Endothelial cell (in vitro differentiated cells): ENCODE results near the gene TRMT112. TPM values are rescaled to one million over a fixed set of nuclear protein-coding genes. Genes with fewer than 3 reads are reported as not detected.

Experiments
- DNase-seq: peaks from one replicate; pipeline ENCODE4 v3.0.0; 2021; ENCODE audit warnings: low spot score
- H3K27ac Mint-ChIP-seq: one replicate; pipeline ENCODE4 v1.8.0; 2021; ENCODE audit warnings: mixed read lengths, inconsistent platforms; ENCODE audit not compliant: unreplicated experiment
- H3K27me3 Mint-ChIP-seq: one replicate; pipeline ENCODE4 v1.8.0; 2021; ENCODE audit warnings: mild to moderate bottlenecking, moderate library complexity, mixed read lengths, inconsistent platforms; ENCODE audit not compliant: unreplicated experiment
- H3K36me3 Mint-ChIP-seq: one replicate; pipeline ENCODE4 v1.8.0; 2021; ENCODE audit warnings: mild to moderate bottlenecking, low read depth, mixed read lengths, inconsistent platforms; ENCODE audit not compliant: unreplicated experiment
- H3K4me1 Mint-ChIP-seq: one replicate; pipeline ENCODE4 v1.8.0; 2021; ENCODE audit warnings: mild to moderate bottlenecking, mixed read lengths, inconsistent platforms; ENCODE audit not compliant: unreplicated experiment
- H3K4me3 Mint-ChIP-seq: one replicate; pipeline ENCODE4 v1.8.0; 2021; ENCODE audit warnings: mild to moderate bottlenecking, mixed read lengths, inconsistent platforms; ENCODE audit not compliant: unreplicated experiment
- H3K9me3 Mint-ChIP-seq: one replicate; pipeline ENCODE4 v1.8.0; 2021; ENCODE audit warnings: mixed read lengths, inconsistent platforms; ENCODE audit not compliant: unreplicated experiment
- CTCF ChIP-seq: fragments of 200-600 bp; sonication (generic); IDR thresholded peaks from one replicate; pipeline ENCODE4 v1.5.0; 2021; ENCODE audit warnings: antibody characterized with exemption; ENCODE audit not compliant: unreplicated experiment
- total RNA-seq: library from RNA; stranded (reverse); fragmentation: NEBNext Ultra II Directional; extraction: Animal tissue kit (Norgen Biotek cat#: 25700); gene quantifications from one replicate; pipeline ENCODE4 v1.2.1, GENCODE V29; 2021; ENCODE audit not compliant: unreplicated experiment

Gene TRMT112
- total RNA-seq, 1 donor from 2014 or later: 138 TPM

DNA sequence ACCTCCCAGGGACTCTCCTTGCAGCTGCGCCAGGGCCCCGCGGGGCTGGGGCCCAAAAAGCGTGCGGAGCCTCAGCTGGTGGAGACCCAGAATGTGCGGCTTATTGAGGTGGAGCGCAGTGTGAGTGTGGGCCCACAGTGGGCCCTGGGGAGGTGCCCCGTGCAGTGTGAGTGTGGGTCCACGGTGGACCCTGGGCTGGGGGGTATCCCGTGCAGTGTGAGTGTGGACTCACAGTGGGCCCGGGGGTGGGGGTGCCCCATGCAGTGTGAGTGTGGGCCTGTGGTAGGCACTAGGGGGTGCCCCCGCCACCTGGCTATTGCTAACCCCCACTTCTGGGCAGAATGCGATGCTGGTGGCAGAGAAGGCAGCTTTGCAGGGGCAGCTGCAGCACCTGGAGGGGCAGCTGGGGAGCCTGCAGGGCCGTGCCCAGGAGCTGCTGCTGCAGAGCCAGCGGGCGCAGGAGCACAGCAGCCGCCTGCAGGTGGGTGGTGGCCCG lies 33.8 kb upstream of the TRMT112 start:
- H3K4me3 Mint-ChIP-seq: no peak overlapping the region
- TF ChIP-seq CTCF: no peak
- H3K4me1 Mint-ChIP-seq: peaks cover 3% of the 10 kb centered on the region
- no peaks in the 10 kb centered on the region for H3K36me3 Mint-ChIP-seq
- no peak for DNase-seq
- H3K9me3 Mint-ChIP-seq: no peaks in the 10 kb centered on the region
- peaks cover 7% of the 10 kb centered on the region for H3K27me3 Mint-ChIP-seq
- no peak overlapping the region for H3K27ac Mint-ChIP-seq

DNA sequence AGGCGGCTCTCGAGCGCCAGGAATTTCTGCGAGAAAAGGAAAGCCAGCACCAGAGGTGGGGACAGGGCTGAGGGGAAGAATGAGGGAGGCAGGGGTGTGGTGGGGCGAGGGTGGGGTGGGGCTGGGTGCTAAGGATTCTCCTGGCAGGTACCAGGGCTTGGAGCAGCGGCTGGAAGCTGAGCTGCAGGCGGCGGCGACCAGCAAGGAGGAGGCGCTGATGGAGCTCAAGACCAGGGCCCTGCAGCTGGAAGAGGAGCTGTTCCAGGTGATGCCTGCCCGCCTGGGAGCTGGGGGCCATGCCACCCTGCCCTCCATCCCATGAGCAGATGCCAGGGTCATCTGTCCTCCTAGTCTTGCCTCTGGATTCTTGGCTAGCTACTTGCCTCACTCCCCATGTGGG lies 32.0 kb upstream of the TRMT112 start:
- Mint-ChIP-seq H3K36me3 (peaks cover 3% of the 10 kb centered on the region), H3K4me1 (no peaks in the 10 kb centered on the region), H3K4me3 (no peak overlapping the region), H3K27me3 (peaks cover 10% of the 10 kb centered on the region), H3K9me3 (no peaks in the 10 kb centered on the region), H3K27ac (no peak overlapping the region)
- no peak for DNase-seq
- TF ChIP-seq CTCF: no peak

GRCh38 chr11:64349025-64349387 lies 31.6 kb upstream of the TRMT112 start:
- H3K9me3 Mint-ChIP-seq: no peaks in the 10 kb centered on the region
- no peak for TF ChIP-seq CTCF
- peaks cover 10% of the 10 kb centered on the region for H3K27me3 Mint-ChIP-seq

GRCh38 chr11:64348383-64349024 lies 31.1 kb upstream of the TRMT112 start:
- TF ChIP-seq CTCF: no peak
- Mint-ChIP-seq H3K4me1 (no peaks in the 10 kb centered on the region), H3K27me3 (peaks cover 10% of the 10 kb centered on the region), H3K4me3 (no peak overlapping the region), H3K36me3 (peaks cover 3% of the 10 kb centered on the region), H3K27ac (no peak overlapping the region), H3K9me3 (no peaks in the 10 kb centered on the region)
- no peak for DNase-seq

More at GRCh38 chr11:64349025-64349387, 31.6 kb upstream of the TRMT112 start:
- Mint-ChIP-seq H3K4me1 (no peaks in the 10 kb centered on the region), H3K4me3 (no peak overlapping the region), H3K27ac (no peak overlapping the region), H3K36me3 (peaks cover 3% of the 10 kb centered on the region)
- no peak for DNase-seq

DNA sequence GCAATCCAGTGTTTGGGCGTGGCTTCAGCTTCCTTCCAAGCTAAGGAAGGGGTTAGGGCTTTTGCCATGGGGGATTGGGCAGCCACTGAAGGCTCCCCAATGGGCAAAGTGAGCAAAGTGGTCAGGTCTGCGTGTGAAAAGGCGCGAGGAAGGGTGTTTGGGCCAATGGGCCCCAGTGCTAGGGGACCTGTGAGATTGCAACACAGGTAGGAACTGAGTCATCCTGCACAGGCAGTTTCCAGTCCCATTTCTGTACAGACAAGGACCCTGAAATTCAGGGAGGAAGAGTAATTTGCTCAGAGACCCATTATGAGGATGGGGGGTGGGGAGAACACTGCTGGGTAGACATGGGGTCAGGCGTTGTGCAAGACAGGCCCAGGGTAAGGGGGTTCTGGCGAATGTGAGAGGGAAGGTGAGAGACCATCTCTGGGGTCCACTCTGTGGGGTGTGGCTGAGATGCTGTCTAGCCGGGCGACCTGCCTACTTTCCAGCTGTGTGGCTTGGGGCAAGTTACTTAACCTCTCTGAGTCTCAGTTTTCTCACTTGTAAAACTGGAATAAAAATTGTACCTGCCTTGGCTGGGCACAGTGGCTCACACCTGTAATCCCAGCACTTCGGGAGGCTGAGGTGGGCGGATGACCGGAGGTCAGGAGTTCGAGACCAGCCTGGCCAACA lies 30.0 kb upstream of the TRMT112 start:
- Mint-ChIP-seq H3K36me3 (peaks cover 3% of the 10 kb centered on the region), H3K27ac (no peak overlapping the region), H3K4me1 (no peaks in the 10 kb centered on the region), H3K27me3 (peaks cover 10% of the 10 kb centered on the region), H3K4me3 (no peak overlapping the region), H3K9me3 (no peaks in the 10 kb centered on the region)
- no peak for TF ChIP-seq CTCF
- DNase-seq: no peak
